ENCODE measurements around the gene NEK11.

NEK11 gene

DNA sequence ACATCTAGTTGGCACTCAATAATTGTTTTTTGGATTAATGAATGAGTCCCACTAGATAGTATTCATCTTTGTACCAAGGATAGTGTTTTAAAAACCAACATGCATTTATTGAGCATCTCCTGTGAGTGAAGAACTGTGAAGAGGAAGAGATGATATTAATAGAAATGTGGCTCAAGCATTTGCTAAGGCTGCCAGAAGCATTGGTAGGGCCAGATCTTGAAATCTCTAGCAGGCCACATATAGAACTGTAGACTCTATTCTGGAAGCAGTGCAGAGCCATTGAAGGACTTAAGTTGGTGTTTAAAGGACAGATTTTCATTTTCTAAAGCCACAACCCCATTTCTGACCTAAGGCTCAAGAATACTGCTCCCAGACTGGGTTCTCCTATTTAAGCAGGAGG lies 99.0 kb downstream of the NEK11 start:
- FAIRE-seq (no peak), DNase-seq (ENCODE audit: low spot score) (no peak)

GRCh38 chr3:131140891-131141290 lies 114.2 kb downstream of the NEK11 start:
- no peak for DNase-seq (ENCODE audit: low spot score)
- no peak for FAIRE-seq

DNA sequence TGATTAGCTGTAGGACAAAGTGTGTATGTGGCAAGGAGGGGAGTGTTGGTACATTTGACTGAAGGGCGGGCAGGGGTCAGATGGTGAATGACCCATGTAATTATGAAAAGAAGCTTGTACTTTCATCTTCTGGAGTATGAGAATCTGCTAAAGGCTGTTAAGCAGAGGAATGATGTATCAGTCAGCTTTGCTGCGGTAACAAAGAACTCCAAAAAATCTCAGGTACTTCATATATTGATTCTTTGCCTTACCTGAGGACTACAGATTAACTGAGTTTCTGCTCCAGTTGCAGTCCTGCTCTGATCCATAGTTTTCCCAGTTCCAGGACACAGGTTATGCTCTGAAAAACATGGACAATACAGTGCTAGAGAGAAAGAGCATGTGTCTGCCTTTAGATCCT lies 115.1 kb downstream of the NEK11 start:
- DNase-seq (ENCODE audit: low spot score) (no peak), FAIRE-seq (no peak)

- DNase-seq (ENCODE audit: low spot score) (no peak), FAIRE-seq (no peak)
Measured at GRCh38 chr3:131142580-131142979, 115.9 kb downstream of the NEK11 start.

GRCh38 chr3:131143802-131144201 lies 117.1 kb downstream of the NEK11 start:
- FAIRE-seq = no peak
- DNase-seq (ENCODE audit: low spot score) = no peak

DNA sequence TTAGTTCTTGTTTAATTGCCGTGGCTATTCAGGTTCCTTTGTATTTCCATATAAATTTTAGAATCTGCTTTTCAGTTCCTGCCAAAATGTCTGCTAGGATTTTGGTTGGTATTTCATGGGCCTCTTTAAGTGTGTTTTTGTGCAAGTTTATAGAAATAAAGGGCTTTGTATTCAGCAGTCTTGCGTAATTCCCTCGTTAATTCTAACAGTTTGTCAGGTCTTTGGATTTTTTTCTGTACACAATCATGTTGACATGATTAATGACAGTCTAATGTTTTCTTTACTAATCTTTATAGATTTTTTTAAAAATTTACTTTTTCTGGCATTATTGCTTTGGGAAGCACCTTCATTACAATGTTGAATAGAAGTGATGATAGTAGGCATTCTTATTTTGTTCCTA lies 120.9 kb downstream of the NEK11 start:
- FAIRE-seq = no peak
- DNase-seq (ENCODE audit: low spot score) = no peak

GRCh38 chr3:131158434-131158833 lies 131.8 kb downstream of the NEK11 start:
- DNase-seq (ENCODE audit: low spot score) (no peak), FAIRE-seq (no peak)

DNA sequence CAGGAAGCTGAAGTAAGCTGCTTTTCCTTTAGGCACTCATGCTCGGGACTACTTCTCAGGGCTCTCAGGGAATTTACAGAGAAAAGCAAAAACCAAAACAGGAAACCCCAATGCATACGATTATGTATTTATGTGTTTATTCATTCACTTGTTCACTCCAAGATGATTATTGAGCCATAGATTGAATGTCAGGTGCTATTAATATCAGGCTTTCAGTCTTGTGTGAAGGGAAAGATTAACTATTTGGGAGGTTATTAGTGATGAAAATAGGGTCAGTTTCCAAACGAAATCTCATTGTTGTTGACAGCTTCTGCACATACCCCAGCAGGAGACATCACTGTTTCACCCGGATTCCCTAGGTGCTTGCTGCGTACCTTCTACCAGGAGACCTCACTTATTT lies 135.8 kb downstream of the NEK11 start:
- DNase-seq (ENCODE audit: low spot score) = no peak

DNA sequence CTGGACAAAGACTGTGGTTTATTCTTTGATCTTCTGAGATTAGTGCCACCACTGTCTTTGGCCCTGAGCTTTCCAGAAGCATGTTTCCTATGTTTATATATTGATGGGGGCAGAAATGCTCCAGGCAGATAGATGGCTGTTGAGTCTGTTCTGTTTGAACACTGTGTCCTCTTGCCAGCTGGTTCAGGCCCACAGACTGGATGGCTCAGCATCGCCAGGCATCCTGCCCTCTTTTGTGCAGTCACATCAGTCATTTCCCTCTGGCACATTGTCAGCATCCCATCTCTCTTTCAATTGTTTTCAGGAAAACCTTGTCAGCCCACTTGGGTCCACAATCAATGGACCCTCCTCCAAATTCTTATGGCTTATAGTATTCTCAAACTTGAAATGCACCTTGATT lies 141.2 kb downstream of the NEK11 start:
- DNase-seq (ENCODE audit: low spot score) = no peak
- FAIRE-seq = no peak

More for the DNA sequence above, 135.8 kb downstream of the NEK11 start:
- FAIRE-seq = no peak

GRCh38 chr3:131169331-131169730 lies 142.7 kb downstream of the NEK11 start:
- no peak for FAIRE-seq
- no peak for DNase-seq (ENCODE audit: low spot score)

DNA sequence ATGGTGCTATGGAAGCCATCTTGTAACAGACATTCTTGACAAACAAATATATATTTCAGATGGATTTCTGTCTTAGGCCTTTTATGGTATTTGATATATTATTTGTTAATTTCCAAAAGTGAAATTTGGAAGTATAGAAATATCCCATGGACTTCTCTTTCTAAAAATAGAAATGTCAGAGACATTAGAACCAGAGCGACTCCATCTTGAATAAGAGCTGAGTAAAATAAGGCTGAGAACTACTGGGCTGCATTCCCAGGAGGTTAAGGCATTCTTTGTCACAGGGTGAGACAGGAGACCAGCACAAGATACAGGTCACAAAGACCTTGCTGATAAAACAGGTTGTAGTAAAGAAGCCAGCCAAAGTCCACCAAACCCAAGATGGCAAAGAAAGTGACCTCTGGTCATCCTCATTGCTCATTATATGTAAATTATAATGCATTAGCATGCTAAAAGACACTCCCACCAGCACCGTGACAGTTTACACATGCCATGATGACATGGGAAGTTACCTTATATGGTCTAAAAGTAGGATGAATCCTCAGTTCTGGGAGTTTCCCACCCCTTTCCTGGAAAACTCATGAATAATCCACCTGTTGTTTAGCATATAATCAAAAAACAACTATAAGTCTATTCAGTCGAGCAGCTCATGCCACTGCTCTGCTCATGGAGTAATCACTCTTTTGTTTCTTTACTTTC lies 146.0 kb downstream of the NEK11 start:
- FAIRE-seq = no peak
- DNase-seq (ENCODE audit: low spot score) = no peak

- FAIRE-seq (no peak), DNase-seq (ENCODE audit: low spot score) (no peak)
Measured at GRCh38 chr3:131174752-131175151, 148.1 kb downstream of the NEK11 start.

DNA sequence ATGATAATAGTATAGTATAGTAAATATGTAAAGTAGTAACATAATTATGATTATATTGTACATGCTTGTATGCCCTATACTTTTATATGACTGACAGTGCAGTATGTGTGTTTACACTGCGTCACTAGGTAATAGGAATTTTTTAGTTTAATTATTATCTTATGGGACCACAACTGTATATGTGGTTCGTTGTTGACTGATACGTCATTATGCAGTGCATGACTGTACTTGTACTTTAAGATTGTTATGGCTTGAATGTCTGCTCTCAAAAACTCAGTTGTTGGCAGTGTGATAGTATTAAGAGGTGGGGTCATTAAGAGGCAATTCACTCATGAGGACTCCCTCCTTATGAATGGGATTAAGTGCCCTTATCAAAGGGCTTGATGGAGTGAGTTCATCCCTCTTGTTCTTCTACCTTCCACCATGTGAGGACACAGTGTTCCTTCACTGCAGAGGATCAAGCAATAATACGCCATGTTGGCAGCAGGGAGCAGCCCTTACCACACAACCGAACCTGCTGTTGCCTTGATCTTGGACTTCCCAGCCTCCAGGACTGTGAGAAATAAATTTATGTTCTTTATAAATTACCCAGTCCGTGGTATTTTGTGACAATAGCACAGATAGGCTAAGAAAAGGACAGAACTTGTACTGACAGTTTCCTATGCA lies 152.2 kb downstream of the NEK11 start:
- FAIRE-seq = no peak
- peak; percentile 27 for DNase-seq (ENCODE audit: low spot score)

- no peak for DNase-seq (ENCODE audit: low spot score)
- FAIRE-seq = no peak
Measured at GRCh38 chr3:131192701-131193100, 166.0 kb downstream of the NEK11 start.

GRCh38 chr3:131193641-131194238 lies 167.1 kb downstream of the NEK11 start:
- FAIRE-seq (no peak), DNase-seq (ENCODE audit: low spot score) (no peak)

- no peak for FAIRE-seq
- DNase-seq (ENCODE audit: low spot score) = no peak
Measured at GRCh38 chr3:131194816-131195215, 168.1 kb downstream of the NEK11 start.

GRCh38 chr3:131200636-131201199 lies 174.0 kb downstream of the NEK11 start:
- DNase-seq (ENCODE audit: low spot score) = no peak
- no peak for FAIRE-seq

- FAIRE-seq = no peak
- no peak for DNase-seq (ENCODE audit: low spot score)
Measured at GRCh38 chr3:131216330-131216729, 189.7 kb downstream of the NEK11 start.

- FAIRE-seq (peak; percentile 97), DNase-seq (ENCODE audit: low spot score) (peak; percentile 96)
Measured at GRCh38 chr3:131216801-131217200, 190.1 kb downstream of the NEK11 start.

GRCh38 chr3:131217296-131217741 lies 190.6 kb downstream of the NEK11 start:
- no peak for FAIRE-seq
- peak; percentile 56 for DNase-seq (ENCODE audit: low spot score)

- DNase-seq (ENCODE audit: low spot score) (peak; percentile 88), FAIRE-seq (peak; percentile 84)
Measured at GRCh38 chr3:131218196-131218595, 191.5 kb downstream of the NEK11 start.

DNA sequence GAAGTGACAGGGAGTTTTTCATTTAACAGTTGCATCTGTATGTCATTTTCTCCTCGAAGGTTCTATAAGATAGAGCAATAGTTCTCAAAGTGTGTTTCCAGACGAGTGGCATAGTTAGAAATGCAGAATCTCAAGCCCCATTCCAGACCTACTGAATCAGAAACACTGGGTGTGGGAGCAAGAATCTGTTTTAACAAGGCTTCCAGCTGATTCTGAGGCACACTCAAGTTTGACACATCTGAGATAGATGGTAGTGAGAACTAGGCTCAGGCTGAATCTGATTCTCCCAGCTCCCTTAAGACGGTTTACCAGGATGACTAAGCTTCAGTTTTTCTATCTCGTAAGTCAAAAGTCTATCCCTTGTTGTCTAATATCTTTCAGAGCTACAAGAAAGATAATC lies 195.1 kb downstream of the NEK11 start:
- no peak for FAIRE-seq
- DNase-seq (ENCODE audit: low spot score) = no peak

Measured in RCC 7860 (cell line).